GM12864 (cell line): ENCODE results near the gene IDE.

Source experiments
- DNase-seq: peaks from one replicate; pipeline ENCODE4 v3.0.0-alpha.2; 2011; ENCODE audit warnings: low read depth
- H3K4me3 ChIP-seq: 2 replicates; pipeline ENCODE4 v1.5.1; 2011; ENCODE audit warnings: mild to moderate bottlenecking, low read depth, low read length, control low read depth
- TF ChIP-seq, protein P1 (sequence below): IDR thresholded peaks from 2 replicates; pipeline ENCODE4 v1.5.1; 2011; ENCODE audit warnings: low read depth, mild to moderate bottlenecking, moderate library complexity, low read length, control low read depth, inconsistent platforms; ENCODE audit errors: missing control alignments

IDE gene

DNA sequence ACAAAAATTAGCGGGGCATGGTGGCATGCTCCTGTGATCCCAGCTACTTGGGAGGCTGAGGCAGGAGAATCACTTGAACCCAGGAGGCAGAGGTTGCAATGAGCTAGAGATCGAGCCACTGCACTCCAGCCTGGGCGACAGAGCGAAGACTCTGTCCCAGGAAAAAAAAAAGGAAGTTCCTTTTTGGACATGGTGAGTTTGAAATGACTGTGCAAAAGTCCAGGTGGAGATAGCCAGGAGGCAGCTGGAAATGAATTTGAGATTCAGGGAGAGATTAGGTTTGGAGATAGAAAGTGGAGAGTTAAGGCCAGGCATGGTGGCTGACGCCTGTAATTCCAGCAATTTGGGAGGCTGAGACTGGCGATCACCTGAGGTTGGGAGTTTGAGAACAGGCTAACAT is 143.8 kb downstream of the IDE start:
- TF ChIP-seq, protein P1, sequence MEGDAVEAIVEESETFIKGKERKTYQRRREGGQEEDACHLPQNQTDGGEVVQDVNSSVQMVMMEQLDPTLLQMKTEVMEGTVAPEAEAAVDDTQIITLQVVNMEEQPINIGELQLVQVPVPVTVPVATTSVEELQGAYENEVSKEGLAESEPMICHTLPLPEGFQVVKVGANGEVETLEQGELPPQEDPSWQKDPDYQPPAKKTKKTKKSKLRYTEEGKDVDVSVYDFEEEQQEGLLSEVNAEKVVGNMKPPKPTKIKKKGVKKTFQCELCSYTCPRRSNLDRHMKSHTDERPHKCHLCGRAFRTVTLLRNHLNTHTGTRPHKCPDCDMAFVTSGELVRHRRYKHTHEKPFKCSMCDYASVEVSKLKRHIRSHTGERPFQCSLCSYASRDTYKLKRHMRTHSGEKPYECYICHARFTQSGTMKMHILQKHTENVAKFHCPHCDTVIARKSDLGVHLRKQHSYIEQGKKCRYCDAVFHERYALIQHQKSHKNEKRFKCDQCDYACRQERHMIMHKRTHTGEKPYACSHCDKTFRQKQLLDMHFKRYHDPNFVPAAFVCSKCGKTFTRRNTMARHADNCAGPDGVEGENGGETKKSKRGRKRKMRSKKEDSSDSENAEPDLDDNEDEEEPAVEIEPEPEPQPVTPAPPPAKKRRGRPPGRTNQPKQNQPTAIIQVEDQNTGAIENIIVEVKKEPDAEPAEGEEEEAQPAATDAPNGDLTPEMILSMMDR = no peak
- no peak overlapping the region for H3K4me3 ChIP-seq
- no peak for DNase-seq

DNA sequence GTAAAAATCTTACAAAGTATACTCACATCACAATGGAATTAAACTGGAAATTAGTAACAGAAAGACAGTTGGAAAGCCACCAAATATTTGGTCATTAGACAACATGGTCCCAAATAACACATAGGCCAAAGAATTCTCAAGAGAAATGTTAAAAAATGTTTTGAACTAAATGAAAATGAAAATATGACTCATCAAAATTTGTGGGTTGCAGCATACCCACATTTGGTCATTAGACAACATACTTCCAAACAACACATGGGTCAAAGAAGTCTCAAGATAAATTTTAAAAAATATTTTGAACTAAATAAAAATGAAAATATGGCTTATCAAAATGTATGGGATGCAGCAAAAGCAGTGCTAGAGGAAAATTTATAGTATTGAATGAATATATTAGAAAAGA is 152.3 kb downstream of the IDE start:
- TF ChIP-seq, protein P1 = no peak
- no peak for DNase-seq
- H3K4me3 ChIP-seq = no peak overlapping the region

DNA sequence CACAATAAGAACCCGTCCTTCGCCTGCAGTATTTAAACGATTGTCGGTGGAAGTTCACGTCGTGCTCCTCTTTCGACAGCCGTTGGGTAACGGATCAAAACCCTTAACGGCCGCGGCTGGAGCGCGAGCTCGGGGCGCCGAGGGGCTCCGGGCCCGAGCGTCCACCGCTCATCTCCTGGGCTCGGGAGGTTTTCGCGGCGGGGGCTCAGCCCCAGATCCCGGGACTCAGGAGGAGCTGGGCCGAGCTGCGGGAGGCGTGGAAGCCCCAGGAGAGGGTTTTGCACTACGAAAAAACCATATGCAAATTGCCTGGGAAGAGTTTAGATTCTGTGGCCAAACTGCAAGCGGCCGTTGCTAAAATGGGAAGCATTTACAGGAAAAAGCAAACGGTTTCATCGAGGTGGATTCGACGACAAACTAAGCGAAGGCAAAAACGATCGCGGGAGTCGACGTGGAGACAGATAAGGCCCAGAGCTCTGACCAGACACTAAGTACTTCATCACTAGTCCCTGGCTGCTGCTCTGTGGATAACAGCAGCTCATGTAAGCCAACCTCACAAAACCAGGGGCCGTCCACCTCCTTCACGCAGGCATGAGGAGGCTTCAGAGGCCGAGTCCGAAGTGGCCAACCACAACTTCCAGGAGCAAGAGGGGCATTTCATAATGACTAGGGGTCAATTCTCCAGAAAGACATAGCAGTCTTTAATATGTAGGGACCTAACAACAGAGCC is 153.2 kb downstream of the IDE start:
- TF ChIP-seq, protein P1 = no peak
- peak overlapping the region; percentile 41 for H3K4me3 ChIP-seq
- no peak for DNase-seq

DNA sequence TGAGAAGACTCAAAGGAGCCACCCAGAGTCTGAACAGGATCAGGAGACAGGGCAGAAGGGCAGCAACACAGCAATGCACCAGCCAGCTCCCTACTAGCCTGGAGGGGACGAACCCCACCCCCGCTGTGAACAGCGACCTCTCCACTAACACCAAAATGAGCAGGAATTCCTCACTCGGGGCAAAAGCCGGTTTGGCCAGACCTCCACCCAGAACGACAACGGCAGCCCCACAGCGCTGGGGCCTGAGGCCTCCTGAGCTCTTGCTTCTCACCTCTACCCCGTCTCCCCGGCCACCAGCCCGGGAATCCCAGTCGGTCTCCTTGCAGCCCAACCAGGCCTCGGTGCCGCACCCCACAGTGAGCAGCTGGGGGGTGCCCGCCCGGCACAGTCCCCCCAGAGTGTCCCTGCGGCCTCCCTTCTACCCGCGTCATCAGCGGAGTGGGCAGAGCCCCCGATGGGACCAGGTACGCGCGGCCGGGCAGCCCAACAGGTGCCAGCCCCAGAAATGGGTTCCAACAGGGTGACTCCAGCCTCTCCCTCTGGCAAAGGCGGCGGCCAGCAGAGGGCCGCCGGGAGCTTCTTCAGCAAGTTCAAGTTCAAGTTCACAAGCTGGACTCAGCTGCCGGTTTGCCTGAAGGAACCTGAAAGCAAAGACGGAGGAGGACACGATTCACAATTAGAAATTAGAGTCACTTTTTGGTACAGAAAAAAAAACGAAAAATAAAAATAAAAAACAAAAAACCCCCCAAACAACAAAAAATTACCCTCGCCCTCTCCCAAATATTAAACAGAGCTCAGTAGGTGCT is 153.9 kb downstream of the IDE start:
- peak overlapping the region; percentile 41; the same call in 1 of the 2 replicates for H3K4me3 ChIP-seq
- TF ChIP-seq, protein P1 = peak; percentile 52

DNA sequence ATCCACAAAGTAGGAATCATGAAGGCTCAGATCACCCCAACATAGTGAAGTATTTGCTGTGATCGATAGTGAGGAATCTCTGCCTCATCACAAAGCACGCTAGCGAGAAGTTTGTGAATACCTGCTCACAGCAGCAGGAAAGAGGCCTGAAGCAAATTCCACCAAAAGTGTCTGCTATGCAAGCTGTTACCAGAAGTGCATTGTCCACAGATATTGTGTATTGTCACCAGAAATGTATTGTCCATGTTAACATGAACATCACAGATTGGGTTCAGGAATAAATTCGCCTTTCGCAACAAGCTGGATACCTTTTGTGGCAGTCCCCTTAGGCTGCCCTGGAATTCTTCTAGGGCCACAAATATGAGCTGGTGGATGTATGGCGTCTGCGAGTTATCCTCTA is 155.0 kb downstream of the IDE start:
- no peak for DNase-seq
- TF ChIP-seq, protein P1 = no peak

More for the DNA sequence above, 153.9 kb downstream of the IDE start:
- no peak for DNase-seq

DNA sequence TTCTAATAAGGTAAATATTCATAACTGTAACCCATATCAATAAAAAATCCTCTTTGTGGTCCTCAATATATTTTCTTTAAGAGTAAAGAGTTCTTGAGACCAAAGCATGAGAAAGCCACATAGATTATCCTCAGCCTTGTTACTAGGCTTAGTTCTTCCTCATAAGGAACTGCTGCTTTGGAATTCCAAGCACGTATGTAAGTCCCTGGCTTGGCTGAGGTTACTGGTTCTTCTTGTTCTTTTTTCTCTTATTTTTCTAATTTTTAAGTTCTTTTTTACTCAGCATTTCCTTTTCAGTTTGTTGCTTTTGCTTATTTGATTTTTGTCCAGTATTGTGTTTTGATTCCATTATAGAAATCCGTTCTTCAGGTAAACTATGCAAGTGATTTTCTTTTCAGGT is 155.7 kb downstream of the IDE start:
- no peak overlapping the region for H3K4me3 ChIP-seq
- TF ChIP-seq, protein P1 = no peak
- no peak for DNase-seq

More for the DNA sequence above, 155.0 kb downstream of the IDE start:
- no peak overlapping the region for H3K4me3 ChIP-seq
